Erythroblast (primary cell): ENCODE data around the gene REL.

Source experiments
- GATA1 ChIP-seq: IDR thresholded peaks from 2 replicates; pipeline ENCODE4 v1.6.1; 2011; ENCODE audit warnings: low read depth, mild to moderate bottlenecking, control low read depth, low read length, moderate library complexity
- POLR2A ChIP-seq: IDR thresholded peaks from 2 replicates; pipeline ENCODE4 v1.6.1; 2011; ENCODE audit warnings: mild to moderate bottlenecking, low read length

- TF ChIP-seq POLR2A (peak; percentile 63), GATA1 (no peak)
These were observed 3.4 kb downstream of the REL start for GRCh38 chr2:60884800-60885199.
